Type B pancreatic cell (in vitro differentiated cells): ENCODE results near the gene GNG3. TPM values are rescaled to one million over a fixed set of nuclear protein-coding genes. Genes with fewer than 3 reads are reported as not detected.

Source experiments
- DNase-seq: peaks from one replicate; pipeline ENCODE4 v3.0.0; 2021; ENCODE audit warnings: mixed read lengths; ENCODE audit not compliant: unreplicated experiment; ENCODE audit errors: extremely low spot score
- H3K27ac Mint-ChIP-seq: 2 replicates; pipeline ENCODE4 v1.8.0; 2021; ENCODE audit warnings: mild to moderate bottlenecking, mixed read lengths
- H3K27me3 Mint-ChIP-seq: 2 replicates; pipeline ENCODE4 v1.8.0; 2021; ENCODE audit warnings: mixed read lengths
- H3K36me3 Mint-ChIP-seq: 2 replicates; pipeline ENCODE4 v1.8.0; 2021; ENCODE audit warnings: mixed read lengths
- H3K4me1 Mint-ChIP-seq: one replicate; pipeline ENCODE4 v1.8.0; 2021; ENCODE audit warnings: mixed read lengths; ENCODE audit not compliant: unreplicated experiment
- H3K4me3 Mint-ChIP-seq: 2 replicates; pipeline ENCODE4 v1.8.0; 2021; ENCODE audit warnings: mild to moderate bottlenecking, mixed read lengths
- H3K9me3 Mint-ChIP-seq: 2 replicates; pipeline ENCODE4 v1.8.0; 2021; ENCODE audit warnings: mixed read lengths
- total RNA-seq: library from RNA; stranded (reverse); gene quantifications from 2 replicates; pipeline ENCODE4 v1.2.1, GENCODE V29; 2021; ENCODE audit warnings: low replicate concordance
- TF ChIP-seq, protein P1 (sequence below): fragments of 200-600 bp; sonication (generic); conservative IDR thresholded peaks from 2 replicates; pipeline ENCODE4 v1.5.0; 2021; ENCODE audit warnings: antibody characterized with exemption, mild to moderate bottlenecking

Gene GNG3
- total RNA-seq, 1 donor from 2014 or later, result 4.7 TPM

DNA sequence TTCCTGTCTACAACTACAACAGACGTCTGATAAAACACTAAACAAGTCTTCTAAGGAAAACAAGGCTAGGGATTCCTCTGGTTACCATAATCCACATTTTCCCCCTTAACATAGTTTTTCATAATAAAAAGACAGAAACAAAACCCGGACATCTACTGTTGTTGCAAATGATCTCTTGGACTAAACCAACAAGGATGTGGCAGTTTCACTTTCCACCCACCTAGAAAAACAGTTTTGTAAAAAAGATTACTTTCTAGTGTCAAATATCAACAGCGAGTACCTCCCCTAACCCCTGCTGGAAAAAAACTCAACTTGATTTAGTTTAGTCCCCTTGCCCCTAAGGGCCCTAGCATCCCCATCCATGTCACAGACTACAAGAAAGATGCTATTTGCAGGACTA is 5.4 kb downstream of the GNG3 start:
- Mint-ChIP-seq H3K4me1 (peaks cover 35% of the 10 kb centered on the region), H3K36me3 (peaks cover 45% of the 10 kb centered on the region), H3K9me3 (no peaks in the 10 kb centered on the region), H3K27me3 (no peaks in the 10 kb centered on the region), H3K4me3 (peak overlapping the region; percentile 6), H3K27ac (peak overlapping the region; percentile 97)
- no peak for DNase-seq
- TF ChIP-seq, protein P1, sequence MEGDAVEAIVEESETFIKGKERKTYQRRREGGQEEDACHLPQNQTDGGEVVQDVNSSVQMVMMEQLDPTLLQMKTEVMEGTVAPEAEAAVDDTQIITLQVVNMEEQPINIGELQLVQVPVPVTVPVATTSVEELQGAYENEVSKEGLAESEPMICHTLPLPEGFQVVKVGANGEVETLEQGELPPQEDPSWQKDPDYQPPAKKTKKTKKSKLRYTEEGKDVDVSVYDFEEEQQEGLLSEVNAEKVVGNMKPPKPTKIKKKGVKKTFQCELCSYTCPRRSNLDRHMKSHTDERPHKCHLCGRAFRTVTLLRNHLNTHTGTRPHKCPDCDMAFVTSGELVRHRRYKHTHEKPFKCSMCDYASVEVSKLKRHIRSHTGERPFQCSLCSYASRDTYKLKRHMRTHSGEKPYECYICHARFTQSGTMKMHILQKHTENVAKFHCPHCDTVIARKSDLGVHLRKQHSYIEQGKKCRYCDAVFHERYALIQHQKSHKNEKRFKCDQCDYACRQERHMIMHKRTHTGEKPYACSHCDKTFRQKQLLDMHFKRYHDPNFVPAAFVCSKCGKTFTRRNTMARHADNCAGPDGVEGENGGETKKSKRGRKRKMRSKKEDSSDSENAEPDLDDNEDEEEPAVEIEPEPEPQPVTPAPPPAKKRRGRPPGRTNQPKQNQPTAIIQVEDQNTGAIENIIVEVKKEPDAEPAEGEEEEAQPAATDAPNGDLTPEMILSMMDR, result no peak

DNA sequence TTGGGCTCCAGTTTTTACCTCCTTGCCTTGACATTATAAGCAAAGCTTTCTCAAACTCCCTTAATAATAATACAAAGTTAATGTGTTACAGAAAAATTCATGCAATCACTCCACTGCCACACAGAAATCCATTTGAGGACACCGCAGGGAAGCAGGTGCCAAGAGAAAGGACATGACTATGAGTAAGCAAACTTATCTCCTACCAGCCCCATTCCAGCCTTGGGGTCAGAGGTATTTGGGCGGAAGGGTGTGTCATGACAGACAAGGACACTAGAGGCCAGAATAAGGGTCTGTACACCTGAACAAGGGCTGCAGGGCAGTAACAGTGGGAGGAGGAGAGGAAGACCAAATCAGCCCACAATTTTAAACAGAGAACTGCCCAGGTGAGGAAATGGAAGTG is 5.9 kb downstream of the GNG3 start:
- no peaks in the 10 kb centered on the region for H3K27me3 Mint-ChIP-seq
- no peaks in the 10 kb centered on the region for H3K9me3 Mint-ChIP-seq
- H3K4me1 Mint-ChIP-seq, result peaks cover 36% of the 10 kb centered on the region
- TF ChIP-seq, protein P1, result no peak
- H3K4me3 Mint-ChIP-seq, result peak overlapping the region; percentile 57
- DNase-seq, result no peak
- H3K36me3 Mint-ChIP-seq, result peaks cover 50% of the 10 kb centered on the region
- H3K27ac Mint-ChIP-seq, result peak overlapping the region; percentile 97

DNA sequence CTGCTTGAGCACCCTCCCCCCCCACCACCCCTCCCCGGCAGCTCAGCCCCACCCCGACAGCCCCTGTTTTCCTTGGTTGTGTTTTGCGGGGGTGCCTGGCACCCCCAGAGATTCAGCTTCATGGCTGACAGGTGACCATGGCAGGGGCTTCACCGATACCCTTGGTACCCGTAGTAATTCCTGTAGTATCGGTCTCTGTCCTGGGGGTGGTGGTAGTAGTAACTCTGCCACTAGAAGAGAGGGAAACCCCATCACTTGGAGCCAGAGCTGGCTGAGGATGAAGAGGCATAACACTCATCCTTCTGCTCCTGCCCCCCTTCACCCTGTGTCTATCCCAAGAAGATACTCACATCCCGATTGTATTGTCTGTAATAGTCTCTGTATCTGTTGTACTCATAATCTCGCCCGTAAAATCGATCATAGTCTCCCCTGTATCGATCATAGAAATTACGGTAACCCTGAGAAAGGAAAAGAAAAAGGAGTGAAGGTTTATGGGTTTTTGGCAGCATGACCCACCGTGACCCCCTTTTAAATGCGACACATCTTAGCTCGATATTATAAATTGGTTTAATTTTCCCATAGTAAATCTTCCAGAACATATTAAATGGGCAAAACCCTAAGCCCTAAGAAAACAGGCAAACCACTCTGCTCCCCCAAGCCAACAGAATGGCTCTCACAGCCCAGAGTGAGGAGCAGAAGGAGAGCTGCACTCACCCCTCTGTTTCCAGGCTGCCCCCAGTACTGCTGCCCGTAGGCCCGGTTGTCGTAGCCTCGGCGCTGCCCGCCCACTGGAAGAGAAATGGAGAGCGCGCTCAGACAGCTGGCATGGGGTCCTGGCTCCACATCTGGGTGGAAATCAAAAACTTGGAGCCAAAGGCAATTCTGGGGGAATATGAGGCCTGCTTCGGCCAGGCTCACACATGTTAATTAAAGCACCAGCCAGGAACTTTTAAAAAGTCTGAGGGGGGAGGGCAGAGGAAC is 8.0 kb downstream of the GNG3 start:
- Mint-ChIP-seq H3K27ac (peak overlapping the region; percentile 6), H3K27me3 (no peaks in the 10 kb centered on the region)
- TF ChIP-seq, protein P1, result no peak

DNA sequence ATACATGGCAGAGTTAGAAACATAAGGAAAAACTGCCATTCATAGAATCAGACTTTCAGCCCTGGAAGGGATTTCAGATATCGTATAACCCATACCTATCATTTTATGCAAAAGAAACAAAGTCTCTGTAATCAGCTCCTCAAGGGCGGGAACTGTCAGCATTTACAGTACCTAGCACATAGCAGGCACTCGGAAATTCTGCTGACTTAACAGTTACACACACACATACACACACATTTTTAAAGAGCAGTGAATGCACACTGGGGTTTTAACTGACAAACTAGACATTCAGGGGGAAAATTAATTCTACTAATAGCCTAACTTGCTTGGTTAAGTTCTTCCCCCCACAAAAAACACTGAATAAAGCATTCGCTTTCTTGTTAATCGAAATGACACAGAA is 8.7 kb downstream of the GNG3 start:
- H3K36me3 Mint-ChIP-seq, result peaks cover 60% of the 10 kb centered on the region
- H3K4me1 Mint-ChIP-seq, result peaks cover 21% of the 10 kb centered on the region
- no peak for DNase-seq
- H3K4me3 Mint-ChIP-seq, result no peak overlapping the region
- no peaks in the 10 kb centered on the region for H3K9me3 Mint-ChIP-seq
- no peaks in the 10 kb centered on the region for H3K27me3 Mint-ChIP-seq
- peak overlapping the region; percentile 49 for H3K27ac Mint-ChIP-seq
- TF ChIP-seq, protein P1, result no peak

More for the DNA sequence above, 8.0 kb downstream of the GNG3 start:
- DNase-seq, result no peak
- Mint-ChIP-seq H3K9me3 (no peaks in the 10 kb centered on the region), H3K4me1 (peaks cover 21% of the 10 kb centered on the region), H3K4me3 (no peak overlapping the region), H3K36me3 (peaks cover 60% of the 10 kb centered on the region)

DNA sequence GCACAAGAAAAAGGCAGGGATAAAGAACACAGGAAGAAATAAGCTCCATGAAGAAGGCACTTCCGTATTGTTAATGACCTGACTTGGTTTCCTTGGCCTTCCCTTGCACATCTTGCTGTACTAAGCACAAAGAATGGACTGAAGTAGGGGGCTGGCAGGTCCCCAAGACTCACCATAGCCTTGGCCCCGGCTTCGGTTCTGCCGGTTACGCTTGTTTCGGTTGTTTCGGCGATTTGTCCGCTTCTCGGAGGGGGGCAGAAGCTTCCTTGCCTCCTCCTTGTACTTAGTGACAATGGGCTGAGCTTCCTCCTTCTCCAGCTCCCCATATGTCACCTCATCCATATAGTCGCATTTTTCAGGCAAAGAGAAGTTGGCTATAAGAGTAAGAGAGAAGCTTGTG is 9.3 kb downstream of the GNG3 start:
- TF ChIP-seq, protein P1, result no peak
- H3K9me3 Mint-ChIP-seq, result no peaks in the 10 kb centered on the region
- peaks cover 66% of the 10 kb centered on the region for H3K36me3 Mint-ChIP-seq
- peaks cover 22% of the 10 kb centered on the region for H3K4me1 Mint-ChIP-seq
- H3K27me3 Mint-ChIP-seq, result no peaks in the 10 kb centered on the region
- no peak overlapping the region for H3K4me3 Mint-ChIP-seq
- peak overlapping the region; percentile 36 for H3K27ac Mint-ChIP-seq
- DNase-seq, result no peak
